ENCODE results near the gene MYBPC3. TPM values are rescaled to one million over a fixed set of nuclear protein-coding genes. Genes with fewer than 3 reads are reported as not detected.

MYBPC3 gene
- total and polyA plus RNA-seq, 2 experiments from 2014 or later: not detected

DNA sequence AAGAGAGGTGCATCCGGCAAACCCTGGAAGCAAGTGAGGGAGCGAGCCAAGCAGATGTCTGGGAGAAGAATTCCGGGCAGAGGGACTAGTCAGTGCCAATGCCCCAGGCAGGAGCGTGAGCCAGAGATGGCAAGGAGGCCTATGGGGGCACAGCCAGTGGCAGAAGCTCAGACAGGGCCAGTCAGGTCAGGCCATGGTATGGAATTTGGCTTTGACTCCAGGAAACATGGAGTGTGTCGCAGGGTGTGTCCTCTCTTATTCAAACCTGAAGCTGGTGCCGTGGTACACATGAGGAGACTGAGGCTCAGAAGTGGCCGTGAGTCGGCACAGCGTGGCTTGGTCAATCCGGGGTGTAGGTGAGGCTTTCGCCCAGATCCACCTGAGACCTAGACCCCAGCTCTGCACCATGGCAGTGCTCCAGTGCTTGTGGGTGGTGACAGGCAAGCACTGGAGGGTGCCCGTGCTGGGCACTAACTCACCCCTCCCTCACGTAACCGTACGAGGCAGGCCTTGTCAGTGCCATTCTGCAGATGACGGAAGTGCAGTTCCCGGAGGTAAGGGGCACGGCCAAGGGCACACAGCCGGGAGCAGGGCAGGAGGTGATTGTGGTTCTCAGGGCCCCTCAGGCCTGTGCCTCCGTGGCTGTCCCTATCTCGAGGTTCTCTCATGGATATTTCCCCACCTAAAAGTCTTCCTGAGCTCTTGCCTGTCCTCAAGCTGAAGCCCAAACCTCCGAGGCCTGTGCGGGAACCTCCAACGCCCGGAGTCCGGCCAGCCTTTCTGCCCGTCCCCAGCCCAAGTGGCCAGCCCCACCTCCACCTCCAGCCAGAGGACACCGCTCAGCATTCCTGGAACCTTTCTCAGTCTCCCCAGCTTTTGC is 36.4 kb upstream of the MYBPC3 start (continued):
- TF ChIP-seq, protein P1, sequence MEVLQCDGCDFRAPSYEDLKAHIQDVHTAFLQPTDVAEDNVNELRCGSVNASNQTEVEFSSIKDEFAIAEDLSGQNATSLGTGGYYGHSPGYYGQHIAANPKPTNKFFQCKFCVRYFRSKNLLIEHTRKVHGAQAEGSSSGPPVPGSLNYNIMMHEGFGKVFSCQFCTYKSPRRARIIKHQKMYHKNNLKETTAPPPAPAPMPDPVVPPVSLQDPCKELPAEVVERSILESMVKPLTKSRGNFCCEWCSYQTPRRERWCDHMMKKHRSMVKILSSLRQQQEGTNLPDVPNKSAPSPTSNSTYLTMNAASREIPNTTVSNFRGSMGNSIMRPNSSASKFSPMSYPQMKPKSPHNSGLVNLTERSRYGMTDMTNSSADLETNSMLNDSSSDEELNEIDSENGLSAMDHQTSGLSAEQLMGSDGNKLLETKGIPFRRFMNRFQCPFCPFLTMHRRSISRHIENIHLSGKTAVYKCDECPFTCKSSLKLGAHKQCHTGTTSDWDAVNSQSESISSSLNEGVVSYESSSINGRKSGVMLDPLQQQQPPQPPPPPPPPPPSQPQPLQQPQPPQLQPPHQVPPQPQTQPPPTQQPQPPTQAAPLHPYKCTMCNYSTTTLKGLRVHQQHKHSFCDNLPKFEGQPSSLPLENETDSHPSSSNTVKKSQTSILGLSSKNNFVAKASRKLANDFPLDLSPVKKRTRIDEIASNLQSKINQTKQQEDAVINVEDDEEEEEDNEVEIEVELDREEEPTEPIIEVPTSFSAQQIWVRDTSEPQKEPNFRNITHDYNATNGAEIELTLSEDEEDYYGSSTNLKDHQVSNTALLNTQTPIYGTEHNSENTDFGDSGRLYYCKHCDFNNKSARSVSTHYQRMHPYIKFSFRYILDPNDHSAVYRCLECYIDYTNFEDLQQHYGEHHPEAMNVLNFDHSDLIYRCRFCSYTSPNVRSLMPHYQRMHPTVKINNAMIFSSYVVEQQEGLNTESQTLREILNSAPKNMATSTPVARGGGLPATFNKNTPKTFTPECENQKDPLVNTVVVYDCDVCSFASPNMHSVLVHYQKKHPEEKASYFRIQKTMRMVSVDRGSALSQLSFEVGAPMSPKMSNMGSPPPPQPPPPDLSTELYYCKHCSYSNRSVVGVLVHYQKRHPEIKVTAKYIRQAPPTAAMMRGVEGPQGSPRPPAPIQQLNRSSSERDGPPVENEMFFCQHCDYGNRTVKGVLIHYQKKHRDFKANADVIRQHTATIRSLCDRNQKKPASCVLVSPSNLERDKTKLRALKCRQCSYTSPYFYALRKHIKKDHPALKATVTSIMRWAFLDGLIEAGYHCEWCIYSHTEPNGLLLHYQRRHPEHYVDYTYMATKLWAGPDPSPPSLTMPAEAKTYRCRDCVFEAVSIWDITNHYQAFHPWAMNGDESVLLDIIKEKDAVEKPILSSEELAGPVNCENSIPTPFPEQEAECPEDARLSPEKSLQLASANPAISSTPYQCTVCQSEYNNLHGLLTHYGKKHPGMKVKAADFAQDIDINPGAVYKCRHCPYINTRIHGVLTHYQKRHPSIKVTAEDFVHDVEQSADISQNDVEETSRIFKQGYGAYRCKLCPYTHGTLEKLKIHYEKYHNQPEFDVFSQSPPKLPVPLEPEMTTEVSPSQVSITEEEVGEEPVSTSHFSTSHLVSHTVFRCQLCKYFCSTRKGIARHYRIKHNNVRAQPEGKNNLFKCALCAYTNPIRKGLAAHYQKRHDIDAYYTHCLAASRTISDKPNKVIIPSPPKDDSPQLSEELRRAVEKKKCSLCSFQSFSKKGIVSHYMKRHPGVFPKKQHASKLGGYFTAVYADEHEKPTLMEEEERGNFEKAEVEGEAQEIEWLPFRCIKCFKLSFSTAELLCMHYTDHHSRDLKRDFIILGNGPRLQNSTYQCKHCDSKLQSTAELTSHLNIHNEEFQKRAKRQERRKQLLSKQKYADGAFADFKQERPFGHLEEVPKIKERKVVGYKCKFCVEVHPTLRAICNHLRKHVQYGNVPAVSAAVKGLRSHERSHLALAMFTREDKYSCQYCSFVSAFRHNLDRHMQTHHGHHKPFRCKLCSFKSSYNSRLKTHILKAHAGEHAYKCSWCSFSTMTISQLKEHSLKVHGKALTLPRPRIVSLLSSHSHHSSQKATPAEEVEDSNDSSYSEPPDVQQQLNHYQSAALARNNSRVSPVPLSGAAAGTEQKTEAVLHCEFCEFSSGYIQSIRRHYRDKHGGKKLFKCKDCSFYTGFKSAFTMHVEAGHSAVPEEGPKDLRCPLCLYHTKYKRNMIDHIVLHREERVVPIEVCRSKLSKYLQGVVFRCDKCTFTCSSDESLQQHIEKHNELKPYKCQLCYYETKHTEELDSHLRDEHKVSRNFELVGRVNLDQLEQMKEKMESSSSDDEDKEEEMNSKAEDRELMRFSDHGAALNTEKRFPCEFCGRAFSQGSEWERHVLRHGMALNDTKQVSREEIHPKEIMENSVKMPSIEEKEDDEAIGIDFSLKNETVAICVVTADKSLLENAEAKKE (CRISPR knock-in tag; IDR thresholded peaks at IDR 0.05): no peak
- TF ChIP-seq ZNF114 (CRISPR knock-in tag; IDR thresholded peaks at IDR 0.05): no peak
- TF ChIP-seq POLR2AphosphoS5 (IDR thresholded peaks at IDR 0.05; ENCODE audit: low read depth): no peak
- TF ChIP-seq ZNF331 (CRISPR knock-in tag; IDR thresholded peaks at IDR 0.05; ENCODE audit: low read depth): no peak
- TF ChIP-seq, protein P2, sequence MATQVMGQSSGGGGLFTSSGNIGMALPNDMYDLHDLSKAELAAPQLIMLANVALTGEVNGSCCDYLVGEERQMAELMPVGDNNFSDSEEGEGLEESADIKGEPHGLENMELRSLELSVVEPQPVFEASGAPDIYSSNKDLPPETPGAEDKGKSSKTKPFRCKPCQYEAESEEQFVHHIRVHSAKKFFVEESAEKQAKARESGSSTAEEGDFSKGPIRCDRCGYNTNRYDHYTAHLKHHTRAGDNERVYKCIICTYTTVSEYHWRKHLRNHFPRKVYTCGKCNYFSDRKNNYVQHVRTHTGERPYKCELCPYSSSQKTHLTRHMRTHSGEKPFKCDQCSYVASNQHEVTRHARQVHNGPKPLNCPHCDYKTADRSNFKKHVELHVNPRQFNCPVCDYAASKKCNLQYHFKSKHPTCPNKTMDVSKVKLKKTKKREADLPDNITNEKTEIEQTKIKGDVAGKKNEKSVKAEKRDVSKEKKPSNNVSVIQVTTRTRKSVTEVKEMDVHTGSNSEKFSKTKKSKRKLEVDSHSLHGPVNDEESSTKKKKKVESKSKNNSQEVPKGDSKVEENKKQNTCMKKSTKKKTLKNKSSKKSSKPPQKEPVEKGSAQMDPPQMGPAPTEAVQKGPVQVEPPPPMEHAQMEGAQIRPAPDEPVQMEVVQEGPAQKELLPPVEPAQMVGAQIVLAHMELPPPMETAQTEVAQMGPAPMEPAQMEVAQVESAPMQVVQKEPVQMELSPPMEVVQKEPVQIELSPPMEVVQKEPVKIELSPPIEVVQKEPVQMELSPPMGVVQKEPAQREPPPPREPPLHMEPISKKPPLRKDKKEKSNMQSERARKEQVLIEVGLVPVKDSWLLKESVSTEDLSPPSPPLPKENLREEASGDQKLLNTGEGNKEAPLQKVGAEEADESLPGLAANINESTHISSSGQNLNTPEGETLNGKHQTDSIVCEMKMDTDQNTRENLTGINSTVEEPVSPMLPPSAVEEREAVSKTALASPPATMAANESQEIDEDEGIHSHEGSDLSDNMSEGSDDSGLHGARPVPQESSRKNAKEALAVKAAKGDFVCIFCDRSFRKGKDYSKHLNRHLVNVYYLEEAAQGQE (IDR thresholded peaks at IDR 0.05; ENCODE audit: unreplicated experiment): no peak

Measured in GM23338 (cell line).